ENCODE results near the gene GDF7.

GRCh38 chr2:20723543-20723942 lies 56.6 kb downstream of the GDF7 start:
- TF ChIP-seq BHLHE40 (IDR thresholded peaks at IDR 0.05; ENCODE audit: borderline replicate concordance) (no peak), FOXK2 (IDR thresholded peaks at IDR 0.05) (no peak), SP1 (IDR thresholded peaks at IDR 0.05) (no peak), PKNOX1 (IDR thresholded peaks at IDR 0.05) (no peak), ARNT (IDR thresholded peaks at IDR 0.05) (no peak), CTBP1 (IDR thresholded peaks at IDR 0.05; ENCODE audit: borderline replicate concordance) (no peak), FOXA1 (IDR thresholded peaks at IDR 0.05) (no peak), TARDBP (IDR thresholded peaks at IDR 0.05) (no peak), ZNF384 (IDR thresholded peaks at IDR 0.05) (no peak), L3MBTL2 (conservative IDR thresholded peaks at IDR 0.05) (no peak), NFRKB (IDR thresholded peaks at IDR 0.05) (no peak), SUZ12 (IDR thresholded peaks at IDR 0.05) (no peak), FOXM1 (IDR thresholded peaks at IDR 0.05; ENCODE audit: borderline replicate concordance) (no peak), LEF1 (IDR thresholded peaks at IDR 0.05; ENCODE audit: borderline replicate concordance) (no peak)
